Stimulated activated naive B cell treated with anti-CD40 and anti-IgM and Interleukin-4, amounts not matched to agents 10 μg/mL and 1 μg/mL and 100 μg/mL, for 72 hours (primary cell): ENCODE data around the gene BLTP2.
A peak's percentile ranks its signal among the peaks of the same experiment; 100 is the strongest.
"Not testable (repeated sequence)": the region's sequence is repeated elsewhere in the genome, so short reads cannot be mapped to it uniquely, and the experiment has no call there.

Experiments used
- ATAC-seq, 2 donors: fragments of 150-1000 bp; cut with Tn5 transposase; replicated peaks; 2 replicates each; pipeline ENCODE4 v1.10.0; 2021; ENCODE audit warnings: moderate library complexity in 1 of 2
- DNase-seq: peaks from one replicate; pipeline ENCODE4 v3.0.0; 2021
- H3K27ac Mint-ChIP-seq: one replicate; pipeline ENCODE4 v1.8.0; 2022; ENCODE audit warnings: mild to moderate bottlenecking, mixed read lengths
- H3K27me3 Mint-ChIP-seq, 2 donors: one replicate each; pipeline ENCODE4 v1.8.0; 2022; ENCODE audit warnings: mixed read lengths in 2 of 2
- H3K36me3 Mint-ChIP-seq, 2 donors: one replicate each; pipeline ENCODE4 v1.8.0; 2022; ENCODE audit warnings: mixed read lengths in 2 of 2, mild to moderate bottlenecking in 1 of 2
- H3K4me1 Mint-ChIP-seq, 2 donors: one replicate each; pipeline ENCODE4 v1.8.0; 2022; ENCODE audit warnings: mixed read lengths in 2 of 2, mild to moderate bottlenecking in 1 of 2
- H3K4me3 Mint-ChIP-seq, 2 donors: one replicate each; pipeline ENCODE4 v1.8.0; 2022; ENCODE audit warnings: mild to moderate bottlenecking in 2 of 2, mixed read lengths in 2 of 2, moderate library complexity in 1 of 2
- H3K9me3 Mint-ChIP-seq, 2 donors: one replicate each; pipeline ENCODE4 v1.8.0; 2022; ENCODE audit warnings: mixed read lengths in 2 of 2, mild to moderate bottlenecking in 1 of 2

The BLTP2 gene

DNA sequence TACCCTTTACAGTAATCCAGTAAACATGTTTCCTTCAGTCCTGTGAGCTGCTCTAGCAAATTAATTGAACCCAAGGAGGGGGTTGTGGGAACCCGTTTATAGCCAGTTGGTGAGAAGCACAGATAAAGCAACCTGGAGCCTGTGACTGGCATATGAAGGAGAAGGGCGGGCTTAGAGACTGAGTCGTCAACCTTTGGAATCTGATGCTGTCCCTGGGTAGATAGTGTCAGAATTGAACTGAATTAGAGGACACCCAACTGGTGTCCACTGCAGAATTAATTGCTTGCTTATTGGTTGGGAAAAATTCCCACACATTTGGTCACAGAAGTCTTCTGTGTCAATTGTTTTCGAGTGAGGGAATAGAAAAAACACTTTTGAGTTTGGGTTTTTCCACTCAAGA lies 18.1 kb downstream of the BLTP2 start:
- Mint-ChIP-seq H3K4me3 (no peak overlapping the region), H3K27ac (no peak overlapping the region), H3K4me1 (peaks cover 15 to 17% of the 10 kb centered on the region in 2 donors), H3K9me3 (no peaks in the 10 kb centered on the region), H3K36me3 (peaks cover 55 to 72% of the 10 kb centered on the region in 2 donors), H3K27me3 (no peaks in the 10 kb centered on the region)
- ATAC-seq = no peak
- DNase-seq = no peak

DNA sequence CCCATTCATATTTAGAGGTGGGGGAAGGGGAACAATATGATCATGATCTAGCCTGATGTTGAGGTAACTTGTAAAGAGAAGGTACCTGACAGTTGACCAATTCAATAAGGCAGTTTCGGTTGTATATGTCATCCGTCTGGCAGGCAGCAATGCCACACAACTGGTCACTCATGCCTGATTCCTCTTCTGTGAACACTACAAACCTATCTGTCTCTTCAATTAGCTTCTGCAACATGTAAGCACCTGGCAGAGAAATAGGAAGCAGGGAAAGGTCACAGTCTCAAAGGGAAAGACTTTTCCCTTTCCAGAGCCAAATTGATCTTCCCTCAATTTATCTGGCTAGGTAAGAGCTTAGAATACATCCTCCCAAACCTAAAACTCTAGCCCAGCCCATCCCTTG lies 20.8 kb downstream of the BLTP2 start:
- Mint-ChIP-seq H3K4me3 (no peak overlapping the region), H3K27me3 (no peaks in the 10 kb centered on the region), H3K4me1 (peaks cover 10 to 21% of the 10 kb centered on the region in 2 donors), H3K9me3 (no peaks in the 10 kb centered on the region), H3K36me3 (peaks cover 67 to 79% of the 10 kb centered on the region in 2 donors), H3K27ac (no peak overlapping the region)
- DNase-seq (no peak), ATAC-seq (no peak)

DNA sequence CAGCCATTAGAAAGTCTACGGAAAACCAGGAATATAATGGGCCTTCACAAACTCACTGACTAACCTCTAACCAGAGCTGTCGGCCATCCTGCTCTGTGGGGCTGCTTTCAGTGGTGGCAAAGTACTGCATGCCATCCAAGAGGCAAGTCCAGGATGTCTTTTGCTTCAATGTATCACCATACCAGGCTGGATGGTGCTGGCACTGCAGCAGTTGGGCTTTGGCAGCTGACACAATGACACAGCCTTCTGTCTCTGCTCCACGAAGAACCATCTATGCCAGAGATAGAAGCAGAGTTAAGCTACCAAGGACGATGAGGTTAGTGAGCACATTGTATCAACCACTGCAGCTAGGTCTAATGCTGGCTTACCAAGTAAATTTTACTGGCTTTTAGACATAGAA lies 21.3 kb downstream of the BLTP2 start:
- no peaks in the 10 kb centered on the region for H3K27me3 Mint-ChIP-seq
- ATAC-seq (no peak), DNase-seq (no peak)
- peaks cover 70 to 82% of the 10 kb centered on the region in 2 donors for H3K36me3 Mint-ChIP-seq
- no peak overlapping the region for H3K27ac Mint-ChIP-seq
- no peaks in the 10 kb centered on the region for H3K9me3 Mint-ChIP-seq
- H3K4me3 Mint-ChIP-seq = no peak overlapping the region
- H3K4me1 Mint-ChIP-seq = peaks cover 10 to 21% of the 10 kb centered on the region in 2 donors

- ATAC-seq = no peak
- peaks cover 67 to 78% of the 10 kb centered on the region in 2 donors for H3K36me3 Mint-ChIP-seq
- no peaks in the 10 kb centered on the region for H3K9me3 Mint-ChIP-seq
- no peaks in the 10 kb centered on the region for H3K27me3 Mint-ChIP-seq
- DNase-seq = no peak
- no peak overlapping the region for H3K4me3 Mint-ChIP-seq
- no peak overlapping the region for H3K27ac Mint-ChIP-seq
- peaks cover 7 to 13% of the 10 kb centered on the region in 2 donors for H3K4me1 Mint-ChIP-seq
Measured at GRCh38 chr17:28622186-28622585, 22.8 kb downstream of the BLTP2 start.

- no peaks in the 10 kb centered on the region for H3K27me3 Mint-ChIP-seq
- ATAC-seq = no peak
- H3K4me3 Mint-ChIP-seq = no peak overlapping the region
- H3K4me1 Mint-ChIP-seq = peaks cover 16 to 27% of the 10 kb centered on the region in 2 donors
- DNase-seq = no peak
- H3K27ac Mint-ChIP-seq = no peak overlapping the region
- H3K9me3 Mint-ChIP-seq = no peaks in the 10 kb centered on the region
- H3K36me3 Mint-ChIP-seq = peaks cover 72 to 81% of the 10 kb centered on the region in 2 donors
Measured at GRCh38 chr17:28620010-28620409, 24.9 kb downstream of the BLTP2 start.

DNA sequence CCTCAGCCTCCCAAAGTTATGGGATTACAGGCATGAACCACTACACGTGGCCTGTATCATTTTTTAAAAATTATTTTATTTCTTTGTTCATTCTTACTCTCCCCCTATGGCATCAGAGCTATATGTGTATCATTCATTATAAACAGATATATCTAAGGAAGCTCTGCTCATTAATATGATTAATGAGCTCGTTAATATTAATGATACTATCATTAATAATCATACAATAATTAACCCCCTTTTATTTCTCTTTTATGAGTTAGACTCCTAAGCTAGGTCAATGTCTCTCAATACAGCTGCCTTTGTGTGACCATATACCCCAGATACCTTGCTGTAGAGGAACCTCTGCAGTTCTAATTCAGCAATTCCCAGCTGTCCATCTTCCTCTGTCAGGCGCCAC lies 26.5 kb downstream of the BLTP2 start:
- DNase-seq = no peak
- no peak overlapping the region for H3K27ac Mint-ChIP-seq
- ATAC-seq = no peak
- H3K4me1 Mint-ChIP-seq = peaks cover 26 to 43% of the 10 kb centered on the region in 2 donors
- no peaks in the 10 kb centered on the region for H3K27me3 Mint-ChIP-seq
- H3K36me3 Mint-ChIP-seq = peaks cover 73 to 85% of the 10 kb centered on the region in 2 donors
- H3K9me3 Mint-ChIP-seq = no peaks in the 10 kb centered on the region
- no peak overlapping the region for H3K4me3 Mint-ChIP-seq

- Mint-ChIP-seq H3K27me3 (no peaks in the 10 kb centered on the region), H3K9me3 (no peaks in the 10 kb centered on the region), H3K36me3 (peaks cover 70 to 80% of the 10 kb centered on the region in 2 donors), H3K4me3 (peak overlapping the region in 1 of 2 donors; percentile 17), H3K27ac (no peak overlapping the region), H3K4me1 (peaks cover 38 to 50% of the 10 kb centered on the region in 2 donors)
- ATAC-seq (no peak), DNase-seq (no peak)
Measured at GRCh38 chr17:28616281-28616680, 28.7 kb downstream of the BLTP2 start.

DNA sequence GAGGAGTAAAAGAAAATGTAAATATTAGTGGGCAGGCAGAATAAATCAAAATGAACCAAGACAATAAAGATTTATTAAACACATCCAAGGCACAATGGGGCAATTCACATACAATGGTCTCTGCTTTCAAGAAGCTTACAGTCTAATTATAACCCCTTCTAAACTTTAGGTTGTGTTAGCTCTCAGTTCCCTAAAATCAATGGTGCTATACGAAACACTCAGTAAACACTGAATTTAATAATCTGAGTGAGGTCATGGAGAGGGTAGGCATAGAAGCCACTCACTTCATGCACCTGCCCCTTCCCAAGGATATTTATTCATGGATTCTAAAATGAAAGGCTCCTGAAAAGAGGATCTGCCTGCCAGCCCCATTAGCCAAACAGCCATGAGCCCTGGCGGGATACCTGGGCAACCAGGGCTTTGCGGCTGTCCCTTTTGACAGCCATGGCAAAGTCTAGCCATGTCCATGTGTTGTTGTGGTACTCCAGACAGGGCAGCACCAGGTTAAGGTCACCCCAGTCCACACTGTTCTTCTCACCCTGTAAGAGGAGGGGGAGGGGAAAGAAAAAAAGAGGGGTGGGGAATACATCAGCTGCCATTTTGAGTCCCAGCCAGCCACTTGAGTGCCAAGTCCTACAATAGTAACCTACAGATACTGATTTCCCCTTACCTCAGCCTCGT lies 29.6 kb downstream of the BLTP2 start:
- no peaks in the 10 kb centered on the region for H3K9me3 Mint-ChIP-seq
- ATAC-seq = peak; percentile 76 to 79
- H3K4me3 Mint-ChIP-seq = no peak overlapping the region
- H3K4me1 Mint-ChIP-seq = peaks cover 40 to 50% of the 10 kb centered on the region in 2 donors
- H3K27ac Mint-ChIP-seq = no peak overlapping the region
- H3K27me3 Mint-ChIP-seq = no peaks in the 10 kb centered on the region
- DNase-seq = no peak
- peaks cover 72 to 78% of the 10 kb centered on the region in 2 donors for H3K36me3 Mint-ChIP-seq

DNA sequence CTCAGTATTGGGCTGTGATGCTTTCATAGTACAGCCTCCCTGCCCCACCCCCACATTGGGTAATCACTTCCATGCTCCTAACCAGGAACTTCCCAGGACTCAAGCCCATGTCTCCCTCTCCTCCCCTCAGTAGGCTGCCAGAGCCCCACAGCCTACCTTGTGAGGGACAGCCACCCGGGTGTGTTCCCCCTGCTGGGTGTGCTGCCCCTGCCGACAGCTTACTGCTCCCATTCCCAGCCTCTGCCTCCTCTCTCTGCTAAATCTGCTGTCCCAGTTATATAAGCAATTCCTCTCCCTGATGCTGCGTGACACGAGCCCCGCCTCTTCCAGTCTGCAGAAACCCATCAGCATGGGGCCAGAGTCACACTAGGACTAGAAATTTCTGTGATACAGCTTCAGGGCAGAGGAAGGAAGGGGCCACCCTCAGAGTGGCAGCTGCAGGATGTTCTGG lies 31.0 kb downstream of the BLTP2 start, which contains the start of gene RSKR:
TSS of gene RSKR (minus strand) at position 255 of the 451 bp plus-strand sequence. CDS start at position 231, 24 bp downstream.
- H3K9me3 Mint-ChIP-seq = no peaks in the 10 kb centered on the region
- H3K4me1 Mint-ChIP-seq = peaks cover 40 to 50% of the 10 kb centered on the region in 2 donors
- DNase-seq (no peak), ATAC-seq (no peak)
- H3K4me3 Mint-ChIP-seq = no peak within 1 kb of the TSS
- H3K36me3 Mint-ChIP-seq = peaks cover 71 to 76% of the 10 kb centered on the region in 2 donors
- peak within 1 kb of the TSS; percentile 80 for H3K27ac Mint-ChIP-seq
- no peaks in the 10 kb centered on the region for H3K27me3 Mint-ChIP-seq

GRCh38 chr17:28612936-28613872 lies 31.8 kb downstream of the BLTP2 start:
- Mint-ChIP-seq H3K9me3 (no peaks in the 10 kb centered on the region), H3K4me1 (peaks cover 40 to 50% of the 10 kb centered on the region in 2 donors), H3K27ac (peak overlapping the region; percentile 80), H3K27me3 (no peaks in the 10 kb centered on the region), H3K4me3 (no peak overlapping the region), H3K36me3 (peaks cover 66 to 72% of the 10 kb centered on the region in 2 donors)
- DNase-seq (no peak), ATAC-seq (peak in 1 of 2 donors; percentile 51)

DNA sequence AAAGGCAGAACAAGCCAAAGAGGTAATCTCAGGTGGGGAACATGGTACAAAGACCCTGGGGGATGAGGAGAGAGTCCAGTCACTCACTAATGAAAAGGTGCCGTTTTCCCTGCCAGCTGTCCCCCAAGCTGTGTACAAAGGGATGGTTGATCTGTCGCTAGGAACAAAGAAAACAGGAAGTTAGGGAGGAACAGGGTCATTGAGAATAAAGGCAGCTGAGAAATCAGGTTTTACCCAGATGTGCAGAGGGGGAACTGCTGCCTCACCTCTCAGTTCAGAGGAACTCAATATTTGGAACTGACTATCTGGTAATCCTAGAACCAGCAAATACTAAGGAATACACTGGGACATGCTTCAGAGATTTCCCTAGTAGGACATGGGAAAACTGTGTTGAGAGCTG lies 32.4 kb downstream of the BLTP2 start:
- ATAC-seq = peak in 1 of 2 donors; percentile 22
- Mint-ChIP-seq H3K36me3 (peaks cover 65 to 68% of the 10 kb centered on the region in 2 donors), H3K4me3 (no peak overlapping the region)

DNA sequence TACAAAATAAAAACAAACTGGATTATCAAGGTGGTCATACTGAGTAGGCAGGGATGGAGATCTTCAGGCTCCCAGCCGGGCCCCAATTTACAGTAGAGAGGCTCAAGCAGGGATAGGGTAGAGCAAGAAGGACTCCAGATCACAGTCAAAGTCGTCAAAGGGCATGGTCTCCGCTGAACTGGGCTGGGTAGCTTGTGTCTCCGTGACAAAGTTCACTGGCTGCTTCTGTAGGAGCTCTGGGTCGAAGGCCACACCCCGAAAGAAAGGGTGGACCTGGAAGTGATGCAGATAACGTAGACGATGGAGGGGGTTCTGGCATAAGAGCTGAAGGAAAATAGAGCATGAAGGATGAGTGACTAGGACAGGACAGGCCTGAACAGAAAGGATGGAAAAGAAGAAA lies 34.6 kb downstream of the BLTP2 start:
- DNase-seq = no peak
- Mint-ChIP-seq H3K36me3 (peaks cover 47 to 60% of the 10 kb centered on the region in 2 donors), H3K4me3 (no peak overlapping the region), H3K4me1 (peaks cover 29 to 34% of the 10 kb centered on the region in 2 donors), H3K27me3 (no peaks in the 10 kb centered on the region), H3K27ac (no peak overlapping the region), H3K9me3 (no peaks in the 10 kb centered on the region)
- ATAC-seq = no peak

More for the DNA sequence above, 32.4 kb downstream of the BLTP2 start:
- Mint-ChIP-seq H3K27me3 (no peaks in the 10 kb centered on the region), H3K27ac (no peak overlapping the region), H3K9me3 (no peaks in the 10 kb centered on the region), H3K4me1 (peaks cover 40 to 50% of the 10 kb centered on the region in 2 donors)
- no peak for DNase-seq

DNA sequence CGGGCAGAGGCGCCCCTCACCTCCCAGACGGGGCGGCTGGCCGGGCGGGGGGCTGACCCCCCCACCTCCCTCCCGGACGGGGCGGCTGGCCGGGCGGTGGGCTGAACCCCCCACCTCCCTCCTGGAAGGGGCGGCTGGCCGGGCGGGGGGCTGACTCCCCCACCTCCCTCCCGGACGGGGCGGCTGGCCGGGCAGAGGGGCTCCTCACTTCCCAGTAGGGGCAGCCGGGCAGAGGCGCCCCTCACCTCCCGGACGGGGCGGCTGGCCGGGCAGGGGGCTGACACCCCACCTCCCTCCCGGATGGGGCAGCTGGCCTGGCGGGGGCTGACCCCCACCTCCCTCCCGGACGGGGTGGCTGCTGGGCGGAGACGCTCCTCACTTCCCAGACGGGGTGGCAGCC lies 40.9 kb downstream of the BLTP2 start:
- not testable (repeated sequence) for H3K9me3 Mint-ChIP-seq, ATAC-seq, H3K27me3 Mint-ChIP-seq, H3K27ac Mint-ChIP-seq, DNase-seq, H3K4me3 Mint-ChIP-seq
- Mint-ChIP-seq H3K4me1 (peaks cover 7 to 12% of the 10 kb centered on the region in 2 donors), H3K36me3 (peaks cover 12 to 28% of the 10 kb centered on the region in 2 donors)
